Measurements from ENCODE around the gene LPCAT4.

The LPCAT4 gene

GRCh38 chr15:34336231-34336990, 30.6 kb downstream of the LPCAT4 start:
- no peak for TF ChIP-seq CTCF (IDR thresholded peaks at IDR 0.05; ENCODE audit: extremely low read depth, missing control alignments)
- DNase-seq (ENCODE audit: low spot score), result no peak

GRCh38 chr15:34335176-34336032, 31.6 kb downstream of the LPCAT4 start:
- TF ChIP-seq CTCF (IDR thresholded peaks at IDR 0.05; ENCODE audit: extremely low read depth, missing control alignments), result no peak
- DNase-seq (ENCODE audit: low spot score), result no peak

GRCh38 chr15:34334672-34335071, 32.3 kb downstream of the LPCAT4 start:
- no peak for DNase-seq (ENCODE audit: low spot score)
- no peak for TF ChIP-seq CTCF (IDR thresholded peaks at IDR 0.05; ENCODE audit: extremely low read depth, missing control alignments)

GRCh38 chr15:34332553-34333120, 34.4 kb downstream of the LPCAT4 start:
- DNase-seq (ENCODE audit: low spot score), result no peak
- no peak for TF ChIP-seq CTCF (IDR thresholded peaks at IDR 0.05; ENCODE audit: extremely low read depth, missing control alignments)

- DNase-seq (ENCODE audit: low spot score), result no peak
Measured at GRCh38 chr15:34331809-34332208, 35.2 kb downstream of the LPCAT4 start.

GRCh38 chr15:34330279-34330678, 36.7 kb downstream of the LPCAT4 start:
- no peak for TF ChIP-seq CTCF (IDR thresholded peaks at IDR 0.05; ENCODE audit: extremely low read depth, missing control alignments)
- no peak for DNase-seq (ENCODE audit: low spot score)

More at GRCh38 chr15:34331809-34332208, 35.2 kb downstream of the LPCAT4 start:
- TF ChIP-seq CTCF (IDR thresholded peaks at IDR 0.05; ENCODE audit: extremely low read depth, missing control alignments), result no peak

GRCh38 chr15:34329006-34329405, 38.0 kb downstream of the LPCAT4 start:
- TF ChIP-seq CTCF (IDR thresholded peaks at IDR 0.05; ENCODE audit: extremely low read depth, missing control alignments), result no peak
- no peak for DNase-seq (ENCODE audit: low spot score)
